ENCODE results near the gene CBX5.
"Not testable (repeated sequence)": the region's sequence is repeated elsewhere in the genome, so short reads cannot be mapped to it uniquely, and the experiment has no call there.

The CBX5 gene

DNA sequence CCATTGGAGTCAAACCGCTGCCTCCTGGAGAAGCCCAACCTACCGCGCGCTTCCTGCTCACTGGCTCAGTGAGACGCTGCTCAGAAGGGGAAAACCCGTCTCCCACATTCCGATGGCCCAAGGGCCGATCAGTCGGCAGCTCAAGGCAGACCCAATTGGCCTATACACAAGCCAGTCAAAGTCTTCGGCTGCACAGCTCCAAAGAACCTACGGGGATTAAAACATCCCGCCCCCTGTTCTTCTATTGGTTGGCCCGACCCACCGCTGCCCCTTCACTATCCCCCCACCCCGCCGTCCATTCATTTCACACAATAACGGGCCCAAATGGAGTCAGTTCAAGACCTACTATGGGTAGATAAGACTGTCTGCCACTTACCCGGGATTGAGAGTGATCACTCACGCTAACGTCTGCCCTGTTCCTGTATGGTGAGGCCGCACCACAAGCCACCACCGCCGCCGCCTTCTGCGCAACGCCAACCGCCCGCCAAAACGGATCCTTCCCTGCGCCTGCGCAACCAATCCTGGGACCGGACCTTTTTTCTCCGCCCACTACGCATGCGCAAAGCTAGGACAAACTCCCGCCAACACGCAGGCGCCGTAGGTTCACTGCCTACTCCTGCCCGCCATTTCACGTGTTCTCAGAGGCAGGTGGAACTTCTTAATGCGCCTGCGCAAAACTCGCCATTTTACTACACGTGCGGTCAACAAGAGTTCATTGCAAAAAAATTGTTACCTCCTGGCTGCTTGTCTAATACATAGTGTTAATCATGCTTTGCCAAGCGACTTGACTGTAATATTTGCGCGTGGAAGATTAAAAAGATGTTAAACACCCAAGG, at the start of gene CBX5:
Gene CBX5, minus strand, starts transcription at position 491 of the 836 bp plus-strand sequence. CDS start 22,472 bp downstream, outside the sequence.
- DNase-seq = peak; percentile 99

- DNase-seq = no peak
Observed at GRCh38 chr12:54328595-54329337, 48.8 kb upstream of the CBX5 start.

DNA sequence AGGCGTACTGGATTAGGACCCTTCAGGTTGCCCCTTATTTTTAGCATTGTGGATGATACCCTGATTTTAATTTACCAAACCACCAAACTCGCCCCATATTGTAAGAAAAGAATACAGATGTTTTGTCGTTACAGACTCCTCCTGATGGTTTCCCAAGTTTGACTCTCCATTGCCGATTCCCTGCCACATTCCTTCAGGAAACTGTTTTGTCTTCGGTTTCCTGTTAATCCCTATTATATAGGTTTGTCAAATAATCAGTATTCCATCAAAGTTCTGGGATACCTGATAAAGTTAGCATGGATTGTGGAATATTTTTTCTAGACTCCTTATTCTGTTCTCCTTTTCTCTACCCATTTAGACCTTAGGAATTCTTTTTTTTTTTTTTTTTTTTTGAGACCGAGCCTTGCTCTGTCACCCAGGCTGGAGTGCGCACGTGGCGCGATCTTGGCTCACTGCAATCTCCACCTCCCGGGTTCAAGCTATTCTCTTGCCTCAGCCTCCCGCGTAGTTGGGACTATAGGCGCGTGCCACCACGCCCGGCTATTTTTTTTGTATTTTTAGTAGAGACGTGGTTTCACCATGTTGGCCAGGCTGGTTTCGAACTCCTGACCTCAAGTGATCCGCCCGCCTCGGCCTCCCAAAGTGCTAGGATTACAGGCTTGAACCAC, 45.7 kb upstream of the CBX5 start:
- DNase-seq = not testable (repeated sequence)

DNA sequence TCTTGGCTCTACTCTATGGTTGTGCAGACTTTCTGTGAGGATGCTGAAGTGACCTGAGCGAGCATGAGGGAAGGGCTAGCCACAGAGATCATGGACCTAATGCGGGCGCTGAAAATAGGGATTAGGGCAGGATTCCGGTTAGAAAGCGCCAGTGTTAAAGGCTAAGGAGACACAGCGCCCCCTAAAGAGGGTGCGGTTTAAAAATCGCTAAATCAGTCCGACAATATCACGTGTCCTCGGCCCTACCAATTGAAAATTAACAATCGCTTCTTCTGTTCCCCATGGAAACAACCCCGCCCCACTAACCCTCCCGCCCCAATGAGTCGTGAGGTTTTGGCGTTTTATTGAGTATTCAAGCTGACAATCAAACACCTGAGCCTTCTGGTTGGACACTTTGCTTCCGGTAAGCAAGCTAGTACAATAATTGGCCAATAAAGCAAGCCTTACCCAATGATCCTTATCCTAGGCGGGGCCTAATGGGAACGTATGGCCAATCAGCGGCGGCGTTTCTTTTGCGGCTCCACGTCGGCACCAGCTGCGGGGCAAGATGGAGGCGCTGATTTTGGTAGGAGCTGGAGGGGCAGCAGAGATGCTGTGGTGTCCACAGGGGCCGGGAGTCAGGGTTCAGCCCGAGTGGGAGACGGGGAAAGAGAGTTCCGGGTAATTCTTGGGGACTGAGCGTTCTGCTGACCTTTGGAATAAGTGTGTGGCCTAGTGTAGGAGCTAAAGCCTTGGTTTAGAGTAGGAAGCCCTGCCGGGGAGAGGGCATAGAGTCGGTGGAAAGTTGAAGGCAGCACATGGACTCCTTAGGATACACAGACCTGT, 44.9 kb upstream of the CBX5 start, which contains the start of gene COPZ1:
Gene COPZ1, plus strand, starts transcription at position 515 of the 825 bp plus-strand sequence. Its CDS starts 33 bp downstream, at position 548.
- peak; percentile 82 for DNase-seq

- no peak for DNase-seq
Observed at GRCh38 chr12:54321363-54321762, 41.4 kb upstream of the CBX5 start.

GRCh38 chr12:54312309-54312708, 32.4 kb upstream of the CBX5 start:
- not testable (repeated sequence) for DNase-seq

GRCh38 chr12:54311051-54311450, 31.1 kb upstream of the CBX5 start:
- DNase-seq = no peak

DNA sequence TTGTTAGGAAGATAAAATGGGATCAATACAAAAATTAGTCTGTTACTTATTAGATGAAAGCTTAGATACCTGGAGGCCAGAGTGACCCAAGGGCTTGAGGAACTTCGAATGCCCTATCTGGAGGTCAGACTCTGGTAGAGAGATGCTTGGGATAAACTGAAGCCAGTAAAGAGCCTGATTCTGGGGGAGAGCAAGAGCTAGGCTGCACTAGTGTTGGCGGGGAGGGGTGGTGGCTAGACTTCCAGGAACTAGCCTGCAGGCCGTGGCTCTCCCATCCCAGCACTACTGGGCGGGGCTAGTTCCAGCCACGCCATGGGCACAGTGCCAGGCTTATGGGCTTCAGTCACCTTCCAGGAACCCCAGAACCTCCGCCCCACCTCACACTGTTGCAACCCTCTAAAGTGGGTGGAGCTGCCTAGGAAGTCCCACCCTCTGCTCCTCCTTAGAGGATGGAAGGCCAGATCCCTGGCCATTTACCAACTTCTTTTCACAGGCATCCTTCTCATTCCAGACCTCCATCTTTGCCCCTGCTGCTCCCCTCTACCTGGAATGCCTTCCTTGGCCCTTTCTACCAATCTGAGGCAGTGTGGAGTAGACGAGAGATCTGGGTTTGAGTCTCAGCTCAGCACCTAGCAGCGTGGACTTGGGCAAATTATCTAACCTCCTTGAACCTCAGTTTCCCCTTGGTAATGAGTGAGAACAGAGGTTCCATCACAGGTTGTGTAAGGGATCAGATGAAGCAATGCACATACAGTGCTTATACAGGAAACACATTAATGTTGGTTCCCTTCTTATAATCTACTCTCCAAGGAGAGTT, 27.2 kb upstream of the CBX5 start:
- no peak for DNase-seq

- DNase-seq = no peak
Observed at GRCh38 chr12:54304187-54304810, 24.4 kb upstream of the CBX5 start.

DNA sequence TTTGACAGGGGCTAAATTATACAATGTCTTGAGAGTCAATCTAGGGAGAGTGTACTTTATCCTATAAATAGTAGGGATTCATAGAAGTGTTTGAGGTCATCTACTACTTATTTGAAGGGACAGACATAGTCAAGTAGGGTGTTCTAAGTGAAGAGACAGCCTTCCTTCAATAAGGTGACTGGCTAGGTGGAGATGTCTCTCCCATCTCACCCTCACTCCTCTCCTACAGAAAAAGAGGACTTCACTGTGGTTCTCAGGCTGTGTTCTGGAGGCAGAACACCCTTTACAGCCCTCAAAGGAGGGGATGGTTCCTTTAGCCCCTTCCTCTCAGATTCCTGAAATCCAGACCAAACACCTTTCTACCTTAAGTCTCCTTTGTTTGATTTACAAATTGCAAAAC, 23.7 kb upstream of the CBX5 start:
- no peak for DNase-seq

DNA sequence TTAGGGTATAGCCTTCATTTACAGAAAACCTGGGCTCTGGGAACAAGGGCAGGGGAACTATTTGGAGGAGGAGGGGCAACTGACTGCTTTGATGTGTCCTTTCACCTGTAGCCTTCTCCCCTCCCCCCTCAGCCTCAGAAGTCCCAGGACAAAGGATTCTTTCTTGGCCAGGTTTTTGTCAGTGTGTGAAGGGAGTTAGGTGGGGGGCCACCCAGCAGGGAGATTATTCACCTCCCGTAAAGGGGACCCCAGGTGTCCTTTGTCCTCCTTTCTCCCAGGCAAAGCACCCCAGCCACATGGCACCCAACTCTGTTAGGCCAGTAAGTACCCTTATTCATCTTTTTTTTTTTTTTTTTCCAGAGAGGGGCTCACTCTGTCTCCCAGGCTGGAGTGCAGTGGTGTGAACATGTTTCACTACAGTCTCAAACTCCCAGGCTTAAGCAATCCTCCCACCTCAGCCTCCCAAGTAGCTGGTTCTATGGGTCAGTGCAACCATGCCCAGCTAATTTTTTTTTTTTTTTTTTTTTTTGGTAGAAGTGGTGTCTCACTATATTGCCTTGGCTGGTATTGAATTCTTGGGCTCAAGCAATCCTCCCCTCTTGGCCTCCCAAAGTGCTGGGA, 21.6 kb upstream of the CBX5 start:
- DNase-seq = no peak

GRCh38 chr12:54300732-54301427, 21.0 kb upstream of the CBX5 start, which contains the start of gene NFE2:
Gene NFE2, minus strand, starts transcription at chr12:54301015. Its CDS starts 5,767 bp downstream, at chr12:54295248.
- peak; percentile 29 for DNase-seq

GRCh38 chr12:54300225-54300731, 20.4 kb upstream of the CBX5 start:
- DNase-seq = no peak

DNA sequence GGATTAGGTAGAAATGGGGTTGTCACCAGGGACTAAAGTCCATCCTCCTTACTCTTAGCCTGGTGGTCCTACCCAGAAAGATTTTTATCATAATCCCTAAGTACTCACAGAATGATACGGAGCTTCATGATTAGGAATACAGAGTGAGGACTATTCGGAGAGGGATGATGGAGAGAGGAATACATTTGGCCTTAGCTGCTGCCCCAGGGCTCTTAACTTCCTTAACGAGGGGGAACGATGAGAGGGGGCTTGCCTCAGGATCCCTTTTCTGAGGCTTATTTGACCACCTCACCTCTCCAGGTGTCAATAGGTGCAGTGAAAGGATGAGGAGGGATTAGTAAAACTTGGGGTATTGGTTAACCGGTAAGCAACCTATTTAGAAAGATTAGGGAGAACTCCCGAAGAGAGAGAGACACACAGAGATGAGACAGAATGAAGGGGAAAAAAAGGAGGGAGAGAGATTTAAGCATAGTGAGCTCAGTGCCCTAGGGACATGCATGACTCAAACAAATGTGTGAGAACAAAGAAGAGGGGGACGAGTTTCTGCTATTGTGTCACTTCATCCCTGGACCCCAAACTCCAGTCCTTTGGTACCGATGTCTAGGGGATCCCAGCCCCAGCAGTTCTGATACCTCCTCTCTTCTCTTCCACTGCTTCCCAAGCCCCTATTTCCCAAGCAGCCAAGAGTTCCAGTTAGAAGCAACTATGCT, 19.7 kb upstream of the CBX5 start:
- DNase-seq = no peak

- no peak for DNase-seq
Observed at GRCh38 chr12:54298904-54299303, 19.0 kb upstream of the CBX5 start.

DNA sequence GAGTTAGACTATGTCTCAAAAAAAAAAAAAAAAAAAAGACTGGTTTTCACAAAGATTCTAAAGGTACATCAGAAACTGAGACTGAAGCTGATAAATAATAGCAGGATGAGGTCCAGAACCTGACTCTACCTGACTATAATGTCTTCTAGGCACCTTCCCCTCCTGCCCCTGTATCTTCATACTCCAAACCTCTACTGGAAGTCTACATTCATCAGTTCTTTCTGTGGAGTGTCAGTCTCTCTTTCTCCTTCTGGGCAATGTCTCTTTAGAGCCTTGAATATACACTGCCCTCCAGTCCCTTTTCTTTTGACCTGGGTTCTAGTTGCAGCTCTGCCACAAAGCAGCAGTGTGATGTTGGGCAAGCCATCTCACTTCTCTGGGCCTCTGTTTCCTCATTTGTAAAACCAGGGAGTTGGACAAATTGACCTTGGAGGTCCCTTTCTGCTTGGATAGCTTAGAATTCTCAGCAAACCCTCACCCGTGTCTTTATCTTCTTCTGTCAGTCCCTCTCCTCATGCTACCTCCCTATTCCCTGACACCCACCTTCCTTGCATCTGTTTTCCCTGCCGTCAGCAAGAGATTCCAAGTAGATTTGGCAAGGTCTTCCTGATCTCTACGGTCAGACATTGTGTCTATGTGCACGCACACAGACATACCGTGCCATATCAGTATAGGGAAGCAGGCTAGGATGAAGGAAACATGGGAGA, 16.6 kb upstream of the CBX5 start:
- DNase-seq = no peak

DNA sequence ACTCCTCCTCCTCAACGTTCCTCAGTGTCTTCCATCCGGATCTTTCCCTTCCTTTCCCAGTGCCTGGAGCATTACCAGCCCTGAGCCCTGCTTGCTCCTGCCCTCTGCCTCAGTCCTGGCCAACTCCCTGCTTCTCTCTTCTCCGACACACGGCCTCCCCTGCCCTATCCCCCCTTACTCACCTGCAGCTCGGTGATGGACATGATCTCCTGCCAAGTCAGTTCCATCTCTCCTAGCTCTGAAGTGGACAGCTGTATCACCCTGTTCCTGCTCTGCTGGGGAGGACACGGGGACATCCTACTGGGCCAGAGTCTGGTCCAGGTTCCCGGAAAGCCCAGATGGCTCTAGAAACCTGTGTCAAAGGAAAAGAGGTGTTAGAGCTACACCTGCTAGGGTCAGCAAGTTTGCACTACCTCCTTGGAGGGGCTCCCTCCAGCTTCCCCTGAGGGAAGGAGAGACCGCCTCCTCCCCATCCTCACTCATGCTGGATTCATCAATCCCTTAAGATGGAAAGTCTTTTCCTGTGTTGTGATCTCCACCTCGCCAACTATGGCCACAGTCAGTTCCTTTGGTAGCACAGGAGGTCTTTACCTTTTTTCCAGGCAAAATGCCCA, 15.1 kb upstream of the CBX5 start:
- DNase-seq = no peak
